DND-41 (cell line): ENCODE results near the gene GPATCH2L.

ENCODE experiments used
- ATAC-seq: fragments of 200-7000 bp; cut with Tn5 transposase; 3 replicates; pipeline ENCODE4 v1.9.1; 2021; ENCODE audit warnings: low read depth; ENCODE audit not compliant: insufficient read depth
- DNase-seq: peaks from one replicate; pipeline ENCODE4 v3.0.0-alpha.2; 2020
- H2AFZ ChIP-seq: 2 replicates; pipeline ENCODE4 v1.6.0; 2012; ENCODE audit warnings: low read depth, low read length
- H3K27ac ChIP-seq: 2 replicates; pipeline ENCODE4 v1.5.1; 2012; ENCODE audit warnings: low read length, inconsistent platforms
- H3K27me3 ChIP-seq: fragments of 200-600 bp; sonication (generic); 2 replicates; pipeline ENCODE4 v1.6.0; 2012; ENCODE audit warnings: low read length, mild to moderate bottlenecking, inconsistent platforms; ENCODE audit not compliant: insufficient read depth, poor library complexity
- H3K36me3 ChIP-seq: 2 replicates; pipeline ENCODE4 v1.5.1; 2012; ENCODE audit warnings: low read length, inconsistent platforms; ENCODE audit not compliant: insufficient read depth
- H3K4me1 ChIP-seq: 2 replicates; pipeline ENCODE4 v1.5.1; 2012; ENCODE audit warnings: mild to moderate bottlenecking, low read length; ENCODE audit not compliant: insufficient read depth
- H3K4me2 ChIP-seq: 2 replicates; pipeline ENCODE4 v1.6.0; 2012; ENCODE audit warnings: mild to moderate bottlenecking, moderate library complexity, low read length, inconsistent platforms; ENCODE audit not compliant: insufficient read depth
- H3K4me3 ChIP-seq, 2 experiments: fragments of 200-600 bp in 1 of 2; shearing (Covaris generic) in 1 of 2; 2 replicates each; pipeline ENCODE4 v1.5.1; 2012 to 2016; ENCODE audit warnings: inconsistent platforms in 2 of 2, low read length in 2 of 2, mild to moderate bottlenecking in 2 of 2, low read depth in 1 of 2, moderate library complexity in 1 of 2
- H3K79me2 ChIP-seq: 2 replicates; pipeline ENCODE4 v1.6.0; 2012; ENCODE audit warnings: low read length, inconsistent platforms; ENCODE audit not compliant: insufficient read depth
- H3K9ac ChIP-seq: 2 replicates; pipeline ENCODE4 v1.6.0; 2012; ENCODE audit warnings: low read depth, mild to moderate bottlenecking, inconsistent platforms, low read length, moderate library complexity
- H3K9me3 ChIP-seq: 2 replicates; pipeline ENCODE4 v1.5.1; 2012; ENCODE audit warnings: low read length, moderate library complexity, mild to moderate bottlenecking, inconsistent platforms; ENCODE audit not compliant: insufficient read depth, severe bottlenecking
- H4K20me1 ChIP-seq: 2 replicates; pipeline ENCODE4 v1.6.0; 2012; ENCODE audit warnings: low read length; ENCODE audit not compliant: insufficient read depth
- EZH2 ChIP-seq: IDR thresholded peaks from 3 replicates; pipeline ENCODE4 v1.6.1; 2012; ENCODE audit warnings: borderline replicate concordance, low read depth, mild to moderate bottlenecking, moderate library complexity, low read length, inconsistent platforms; ENCODE audit not compliant: severe bottlenecking
- TF ChIP-seq, protein P1 (sequence below): IDR thresholded peaks from 2 replicates; pipeline ENCODE4 v1.5.1; 2012; ENCODE audit warnings: borderline replicate concordance, low read length, moderate library complexity, mild to moderate bottlenecking; ENCODE audit not compliant: poor library complexity, severe bottlenecking; ENCODE audit errors: extremely low read depth

Gene GPATCH2L

DNA sequence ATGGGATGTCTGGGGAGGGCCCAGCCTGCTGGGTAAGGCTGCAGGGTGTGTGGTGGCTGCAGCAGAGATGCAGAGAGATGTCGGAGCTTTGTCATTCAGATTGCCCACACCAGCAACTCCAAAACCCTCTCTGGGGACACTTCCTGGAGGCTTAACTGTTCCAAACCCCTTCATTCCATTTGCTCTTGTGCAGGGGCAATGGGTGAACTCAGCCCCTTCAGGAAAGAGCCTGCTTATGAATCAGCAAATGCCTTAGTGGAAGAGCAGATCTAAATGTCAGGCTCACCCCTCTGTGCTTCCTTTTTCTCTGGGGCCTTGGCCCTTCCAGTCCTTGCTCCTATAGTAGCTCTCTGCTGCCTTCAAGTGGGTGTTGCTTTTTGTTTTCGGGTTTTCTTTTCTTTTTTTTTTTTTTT is 36.7 kb upstream of the GPATCH2L start:
- no peak overlapping the region for H2AFZ ChIP-seq
- no peaks in the 10 kb centered on the region for H3K79me2 ChIP-seq
- no peaks in the 10 kb centered on the region for H3K27me3 ChIP-seq
- no peak overlapping the region for H3K4me3 ChIP-seq
- TF ChIP-seq, protein P1, sequence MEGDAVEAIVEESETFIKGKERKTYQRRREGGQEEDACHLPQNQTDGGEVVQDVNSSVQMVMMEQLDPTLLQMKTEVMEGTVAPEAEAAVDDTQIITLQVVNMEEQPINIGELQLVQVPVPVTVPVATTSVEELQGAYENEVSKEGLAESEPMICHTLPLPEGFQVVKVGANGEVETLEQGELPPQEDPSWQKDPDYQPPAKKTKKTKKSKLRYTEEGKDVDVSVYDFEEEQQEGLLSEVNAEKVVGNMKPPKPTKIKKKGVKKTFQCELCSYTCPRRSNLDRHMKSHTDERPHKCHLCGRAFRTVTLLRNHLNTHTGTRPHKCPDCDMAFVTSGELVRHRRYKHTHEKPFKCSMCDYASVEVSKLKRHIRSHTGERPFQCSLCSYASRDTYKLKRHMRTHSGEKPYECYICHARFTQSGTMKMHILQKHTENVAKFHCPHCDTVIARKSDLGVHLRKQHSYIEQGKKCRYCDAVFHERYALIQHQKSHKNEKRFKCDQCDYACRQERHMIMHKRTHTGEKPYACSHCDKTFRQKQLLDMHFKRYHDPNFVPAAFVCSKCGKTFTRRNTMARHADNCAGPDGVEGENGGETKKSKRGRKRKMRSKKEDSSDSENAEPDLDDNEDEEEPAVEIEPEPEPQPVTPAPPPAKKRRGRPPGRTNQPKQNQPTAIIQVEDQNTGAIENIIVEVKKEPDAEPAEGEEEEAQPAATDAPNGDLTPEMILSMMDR = no peak
- TF ChIP-seq EZH2 = no peak
- H3K9me3 ChIP-seq = no peaks in the 10 kb centered on the region
- no peak for DNase-seq
- H3K4me2 ChIP-seq = no peak overlapping the region
- no peak overlapping the region for H3K9ac ChIP-seq
- no peaks in the 10 kb centered on the region for H3K4me1 ChIP-seq
- H3K36me3 ChIP-seq = no peaks in the 10 kb centered on the region
- ATAC-seq = no peak
- H3K27ac ChIP-seq = no peak overlapping the region
- no peaks in the 10 kb centered on the region for H4K20me1 ChIP-seq

DNA sequence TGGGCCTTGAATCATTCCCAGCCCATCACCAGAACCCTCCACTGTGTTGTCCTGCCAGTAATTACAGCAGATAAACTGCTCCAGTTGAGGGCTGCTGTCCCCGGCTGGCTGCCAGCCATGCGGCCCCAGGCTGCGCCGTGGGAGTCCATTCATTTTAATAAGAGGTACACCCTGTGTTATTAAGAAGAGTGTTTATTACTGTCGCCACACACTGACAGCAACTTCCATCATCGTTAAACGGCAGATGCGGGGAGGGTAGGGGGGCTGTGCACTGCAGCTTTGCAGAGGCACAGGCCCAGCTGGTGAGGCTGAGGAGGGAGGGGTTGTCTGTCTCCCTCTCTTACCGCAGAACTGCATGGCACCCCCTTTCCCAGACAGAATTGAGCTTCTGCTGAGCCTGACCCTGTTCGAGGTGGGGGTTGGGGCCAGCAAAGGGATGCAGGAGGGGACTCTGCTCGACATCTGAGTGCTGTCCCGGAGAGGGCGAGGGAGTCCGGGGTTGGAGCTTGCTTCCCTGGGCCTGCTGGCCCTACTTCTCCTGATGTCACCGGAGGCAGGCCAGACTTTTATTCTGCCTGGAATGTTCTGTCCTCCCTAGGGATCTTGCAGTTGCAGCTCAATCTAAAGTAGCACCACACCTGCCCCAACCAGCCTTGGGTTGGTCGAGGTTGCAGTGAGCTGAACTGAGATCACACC is 33.8 kb upstream of the GPATCH2L start:
- DNase-seq (no peak), ATAC-seq (no peak)
- no peaks in the 10 kb centered on the region for H3K36me3 ChIP-seq
- H2AFZ ChIP-seq = no peak overlapping the region
- H3K27ac ChIP-seq = no peak overlapping the region
- no peak overlapping the region for H3K9ac ChIP-seq
- no peak overlapping the region for H3K4me3 ChIP-seq
- H3K79me2 ChIP-seq = no peaks in the 10 kb centered on the region
- no peaks in the 10 kb centered on the region for H3K4me1 ChIP-seq
- no peaks in the 10 kb centered on the region for H3K9me3 ChIP-seq
- H3K4me2 ChIP-seq = no peak overlapping the region
- no peak for TF ChIP-seq EZH2
- TF ChIP-seq, protein P1 = no peak
- H4K20me1 ChIP-seq = no peaks in the 10 kb centered on the region
- H3K27me3 ChIP-seq = no peaks in the 10 kb centered on the region

DNA sequence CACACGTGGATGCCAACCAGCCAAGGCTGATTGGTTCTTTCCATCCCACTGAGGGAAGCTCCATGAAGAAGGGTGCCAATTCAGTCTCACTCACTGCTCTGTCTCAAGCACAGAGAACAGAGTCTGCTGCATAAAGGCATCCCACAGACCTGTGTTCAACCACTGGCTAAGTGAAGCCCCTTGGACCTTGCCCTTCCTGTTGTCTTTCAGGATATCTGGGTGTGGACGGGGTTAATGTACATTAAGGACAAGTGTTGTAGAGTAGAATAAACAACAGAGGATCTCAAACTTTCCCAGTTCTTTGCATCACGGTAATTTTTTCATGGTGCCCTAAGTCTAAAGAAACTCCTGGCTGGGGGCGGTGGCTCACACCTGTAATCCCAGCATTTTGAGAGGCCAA is 33.1 kb upstream of the GPATCH2L start:
- no peaks in the 10 kb centered on the region for H3K4me1 ChIP-seq
- H3K36me3 ChIP-seq = no peaks in the 10 kb centered on the region
- no peaks in the 10 kb centered on the region for H4K20me1 ChIP-seq
- ATAC-seq = no peak
- H3K79me2 ChIP-seq = no peaks in the 10 kb centered on the region
- no peak for TF ChIP-seq EZH2
- TF ChIP-seq, protein P1 = no peak
- no peak overlapping the region for H2AFZ ChIP-seq
- no peaks in the 10 kb centered on the region for H3K9me3 ChIP-seq
- no peak overlapping the region for H3K4me3 ChIP-seq
- no peak overlapping the region for H3K9ac ChIP-seq
- no peak for DNase-seq
- no peaks in the 10 kb centered on the region for H3K27me3 ChIP-seq
- no peak overlapping the region for H3K4me2 ChIP-seq
- H3K27ac ChIP-seq = no peak overlapping the region
